Measurements from ENCODE around the gene CDH13.
A peak's percentile ranks its signal among the peaks of the same experiment; 100 is the strongest.

The CDH13 gene

GRCh38 chr16:82628711-82629110, 1.9 kb downstream of the CDH13 start:
- no peak for DNase-seq

GRCh38 chr16:82629441-82630027, 2.8 kb downstream of the CDH13 start:
- DNase-seq, result no peak

GRCh38 chr16:82630219-82630618, 3.5 kb downstream of the CDH13 start:
- DNase-seq, result no peak

- no peak for DNase-seq
Observed at GRCh38 chr16:82630688-82631087, 3.9 kb downstream of the CDH13 start.

GRCh38 chr16:82631701-82632685, 5.2 kb downstream of the CDH13 start:
- DNase-seq, result no peak

- no peak for DNase-seq
Observed at GRCh38 chr16:82633964-82634600, 7.3 kb downstream of the CDH13 start.

- no peak for DNase-seq
Observed at GRCh38 chr16:82634955-82635610, 8.3 kb downstream of the CDH13 start.

- DNase-seq, result no peak
Observed at GRCh38 chr16:82636485-82636884, 9.7 kb downstream of the CDH13 start.

GRCh38 chr16:82636958-82637357, 10.2 kb downstream of the CDH13 start:
- DNase-seq, result no peak

- no peak for DNase-seq
Observed at GRCh38 chr16:82638095-82638798, 11.5 kb downstream of the CDH13 start.

- DNase-seq, result no peak
Observed at GRCh38 chr16:82639263-82639662, 12.5 kb downstream of the CDH13 start.

- peak; percentile 73 for DNase-seq
Observed at GRCh38 chr16:82639666-82640336, 13.0 kb downstream of the CDH13 start.

GRCh38 chr16:82641336-82641984, 14.7 kb downstream of the CDH13 start:
- no peak for DNase-seq

GRCh38 chr16:82643136-82643535, 16.4 kb downstream of the CDH13 start:
- DNase-seq, result no peak

GRCh38 chr16:82643936-82644630, 17.3 kb downstream of the CDH13 start:
- no peak for DNase-seq

GRCh38 chr16:82646504-82646903, 19.7 kb downstream of the CDH13 start:
- no peak for DNase-seq

GRCh38 chr16:82649766-82650165, 23.0 kb downstream of the CDH13 start:
- DNase-seq, result no peak

- no peak for DNase-seq
Observed at GRCh38 chr16:82650804-82651203, 24.0 kb downstream of the CDH13 start.

- no peak for DNase-seq
Observed at GRCh38 chr16:82651921-82652601, 25.3 kb downstream of the CDH13 start.

GRCh38 chr16:82652826-82653225, 26.1 kb downstream of the CDH13 start:
- DNase-seq, result no peak
